GM21723 (cell line): ENCODE results near the gene ASPSCR1.
"Not testable (repeated sequence)": the region's sequence is repeated elsewhere in the genome, so short reads cannot be mapped to it uniquely, and the experiment has no call there.

Experiments
- ATAC-seq: cut with Tn5 transposase; IDR thresholded peaks from one replicate; pipeline ENCODE4 v1.9.1; 2021; ENCODE audit warnings: mild to moderate bottlenecking, moderate library complexity; ENCODE audit not compliant: unreplicated experiment

The ASPSCR1 gene

GRCh38 chr17:82035956-82036633 lies 58.7 kb downstream of the ASPSCR1 start:
- no peak for ATAC-seq

GRCh38 chr17:82036634-82037091 lies 59.2 kb downstream of the ASPSCR1 start:
- no peak for ATAC-seq

GRCh38 chr17:82037092-82037888 lies 59.9 kb downstream of the ASPSCR1 start, which contains the start of gene DCXR:
Gene DCXR, minus strand, starts transcription at chr17:82037697. Its CDS starts 15 bp downstream, at chr17:82037682.
- ATAC-seq = peak; percentile 85

DNA sequence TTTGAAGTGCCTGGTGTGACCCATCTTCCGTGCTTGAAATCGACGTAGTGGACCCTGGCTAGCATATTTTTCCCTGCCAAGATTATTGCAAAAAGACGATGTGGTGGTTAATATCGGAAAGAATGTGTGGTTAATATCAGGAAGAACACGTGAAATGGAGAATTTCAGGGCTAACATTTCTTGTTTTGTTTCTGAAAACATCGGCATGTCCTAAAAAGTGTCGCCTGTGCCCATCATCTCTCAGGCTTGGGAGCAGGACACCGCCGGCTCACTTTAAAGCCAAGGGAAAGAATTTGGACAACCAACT lies 60.4 kb downstream of the ASPSCR1 start:
- ATAC-seq = no peak

- ATAC-seq = not testable (repeated sequence)
Measured at GRCh38 chr17:82038796-82039409, 61.5 kb downstream of the ASPSCR1 start.

GRCh38 chr17:82039695-82040299 lies 62.4 kb downstream of the ASPSCR1 start:
- ATAC-seq = no peak

GRCh38 chr17:82041144-82041814 lies 63.9 kb downstream of the ASPSCR1 start:
- ATAC-seq = no peak

DNA sequence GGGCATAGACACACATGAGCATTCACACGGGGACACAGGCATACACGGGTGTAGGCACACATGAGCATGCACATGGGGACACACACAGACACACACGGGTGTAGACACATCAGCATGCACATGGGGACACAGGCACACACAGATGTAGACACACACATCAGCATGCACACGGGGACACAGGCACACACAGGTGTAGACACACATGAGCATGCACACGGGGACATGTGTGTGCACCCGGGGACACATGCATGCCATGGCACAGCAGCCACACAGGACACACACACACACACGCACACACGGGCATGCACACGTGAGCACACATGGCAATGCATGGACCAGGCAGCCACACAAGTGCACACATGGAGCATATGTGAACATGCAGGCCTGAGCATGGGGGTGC lies 65.2 kb downstream of the ASPSCR1 start:
- ATAC-seq = no peak

DNA sequence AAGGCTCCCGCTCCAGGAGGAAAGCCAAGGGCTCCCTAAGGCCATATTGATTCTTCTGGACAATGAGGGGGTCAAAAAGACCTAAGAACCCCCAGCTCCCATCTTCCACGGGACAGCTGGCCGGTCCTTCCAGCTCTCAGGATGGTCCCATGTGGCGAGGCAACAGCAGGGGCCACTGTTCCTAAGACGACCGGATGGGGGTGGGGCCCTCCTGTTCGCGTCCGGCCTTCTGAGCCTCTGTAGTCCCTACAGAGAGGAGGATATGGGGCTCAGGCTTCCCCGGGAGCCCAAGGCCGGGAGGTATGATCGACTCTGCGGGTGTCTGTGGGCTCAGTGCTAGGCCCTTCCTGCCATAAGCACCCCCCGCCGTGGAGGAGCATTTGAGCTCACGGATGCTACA lies 66.1 kb downstream of the ASPSCR1 start:
- no peak for ATAC-seq

DNA sequence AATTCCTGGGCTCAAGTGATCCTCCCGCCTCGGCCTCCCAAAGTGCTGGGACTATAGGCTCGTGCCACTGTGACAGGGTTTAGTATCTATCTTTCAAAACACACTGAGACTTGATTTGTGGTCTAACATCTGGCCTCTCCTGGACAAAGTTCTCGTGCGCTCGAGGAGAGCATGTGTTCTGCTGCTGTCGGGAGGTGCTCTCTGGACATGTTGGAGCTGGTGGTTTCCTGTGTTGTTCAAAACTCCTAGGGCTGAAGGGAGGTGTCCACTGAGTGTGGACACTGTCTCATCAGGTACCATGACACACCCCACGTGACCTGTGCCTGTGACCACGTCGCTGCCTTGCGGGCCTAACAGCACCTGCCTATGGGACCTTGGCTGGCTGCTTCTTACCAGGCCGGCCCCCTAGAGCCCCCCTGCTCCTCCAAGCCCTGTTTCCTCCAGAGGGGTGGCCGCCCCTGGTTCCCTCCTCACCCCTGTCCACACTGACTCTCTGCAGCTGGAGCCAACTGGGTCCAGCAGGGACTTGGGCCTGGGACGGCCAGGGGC lies 68.6 kb downstream of the ASPSCR1 start:
- no peak for ATAC-seq

DNA sequence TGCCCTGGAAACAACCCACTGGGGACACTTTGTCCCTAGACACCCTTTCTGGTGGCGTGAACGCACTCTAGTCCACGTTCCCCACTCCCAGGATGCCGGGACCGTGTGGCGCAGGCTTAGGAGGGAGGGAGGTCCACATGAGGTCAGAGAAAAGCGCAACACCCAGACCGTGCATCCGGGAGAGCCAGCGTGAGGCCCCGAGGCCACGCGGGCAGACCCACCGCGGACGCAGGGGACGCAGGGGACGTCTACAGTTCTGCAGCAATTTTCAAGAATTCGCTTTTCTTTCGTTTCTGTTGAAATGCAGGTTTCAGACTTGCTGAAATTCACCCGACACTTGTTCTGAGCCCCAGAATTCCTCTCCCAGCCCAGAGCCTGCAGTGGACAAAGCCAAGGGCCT lies 69.5 kb downstream of the ASPSCR1 start:
- ATAC-seq = no peak

- ATAC-seq = no peak
Measured at GRCh38 chr17:82047379-82047778, 70.0 kb downstream of the ASPSCR1 start.

GRCh38 chr17:82047914-82048570 lies 70.6 kb downstream of the ASPSCR1 start:
- ATAC-seq = no peak

GRCh38 chr17:82048571-82048971 lies 71.1 kb downstream of the ASPSCR1 start:
- no peak for ATAC-seq

DNA sequence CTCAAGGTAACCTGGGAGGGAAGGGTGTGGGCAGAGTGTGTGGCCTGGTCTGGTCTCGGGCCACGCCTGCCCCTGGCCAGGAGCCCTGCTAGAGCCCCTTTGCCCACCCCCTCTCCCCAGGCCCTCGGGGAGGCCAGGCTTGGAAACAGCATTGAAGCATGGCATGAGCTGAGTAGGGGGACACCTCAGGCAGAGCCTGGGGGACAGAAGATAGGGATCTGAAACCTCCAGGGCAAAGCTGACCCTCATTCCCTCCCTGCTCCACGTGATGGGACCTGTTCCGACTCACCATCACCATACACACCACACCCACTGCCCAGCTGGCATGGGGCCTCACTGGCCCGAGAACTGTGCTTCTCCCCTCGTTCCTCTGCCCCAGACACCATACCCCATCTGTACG lies 71.7 kb downstream of the ASPSCR1 start:
- no peak for ATAC-seq

GRCh38 chr17:82049521-82049971 lies 72.1 kb downstream of the ASPSCR1 start:
- no peak for ATAC-seq

DNA sequence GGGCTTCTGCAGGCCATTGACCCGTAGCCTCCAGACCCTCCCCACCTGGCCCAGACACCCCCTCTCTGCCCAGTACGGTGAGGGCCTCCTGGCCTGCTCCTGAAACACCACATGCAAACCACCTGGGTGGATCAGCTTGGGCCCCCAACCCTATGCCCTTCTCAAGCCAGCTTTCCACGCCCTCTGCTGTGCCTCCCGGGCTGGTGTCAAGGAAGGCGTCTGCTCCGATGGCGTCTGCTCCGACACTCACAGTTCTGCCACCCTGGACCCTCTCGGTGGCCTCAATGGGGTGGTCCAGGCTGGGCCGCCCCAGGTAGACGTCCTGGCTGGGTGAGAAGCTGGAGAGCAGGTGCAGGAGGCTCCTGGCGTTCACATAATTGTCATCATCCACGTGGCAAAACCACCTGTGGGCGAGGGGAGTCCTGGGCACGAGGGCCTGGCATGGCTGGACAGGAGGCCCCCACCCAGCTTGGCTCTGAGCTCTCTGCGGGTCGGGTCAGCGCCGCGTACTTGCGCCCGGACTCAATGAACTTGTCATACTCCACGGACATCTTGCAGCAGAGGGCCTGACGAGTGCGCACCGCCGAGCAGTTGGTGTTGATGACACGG lies 72.8 kb downstream of the ASPSCR1 start:
- ATAC-seq = no peak

DNA sequence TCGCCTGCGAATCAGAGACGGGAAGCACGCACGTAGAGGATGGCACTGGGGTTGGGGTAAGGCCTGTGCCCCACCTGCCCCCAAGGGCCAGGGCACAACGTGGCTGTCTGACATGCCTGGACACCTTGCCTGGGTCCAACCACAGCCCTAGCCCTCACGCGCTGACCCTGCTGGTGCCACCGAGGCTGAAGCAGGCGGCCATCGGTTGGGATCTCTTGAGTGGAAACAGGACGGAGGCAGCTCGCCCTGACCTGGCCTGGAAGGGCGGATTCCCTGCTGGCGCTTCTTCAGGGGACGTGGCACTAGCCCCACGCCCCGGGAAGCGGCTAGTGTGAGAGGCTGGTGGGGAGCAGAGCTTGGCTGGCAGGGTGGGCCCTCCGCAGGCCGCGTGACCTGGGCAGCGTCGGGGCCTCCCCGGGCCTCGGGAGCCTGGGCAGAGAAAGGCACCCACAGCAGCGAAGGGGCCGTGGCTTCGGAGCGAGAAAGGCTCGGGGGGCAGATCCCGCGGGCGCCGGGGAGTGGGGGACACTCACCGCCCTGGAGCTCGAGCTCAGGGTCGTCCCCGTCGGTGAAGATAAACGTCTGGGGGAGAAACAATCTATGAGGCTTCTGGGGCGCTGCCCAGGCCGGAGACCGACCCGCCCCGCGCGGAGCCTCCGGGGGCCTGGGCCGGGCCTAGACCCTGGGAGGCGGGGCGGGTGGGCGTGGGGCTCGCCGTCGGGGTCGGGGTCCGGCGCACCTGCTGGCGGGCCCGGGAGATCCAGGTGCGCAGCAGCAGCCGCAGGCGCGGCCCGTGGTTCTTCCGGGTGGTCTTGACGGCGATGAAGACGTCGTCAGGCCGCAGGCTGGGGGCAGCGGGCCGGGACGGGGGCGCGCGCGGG lies 73.6 kb downstream of the ASPSCR1 start:
- ATAC-seq = no peak
